NCI-H128 (cell line): ENCODE measurements around the gene BCL2L11.

Experiments used
- DNase-seq: peaks from one replicate; lab custom pipeline; 2025; ENCODE audit not compliant: unreplicated experiment; lab: John Stamatoyannopoulos, UW

BCL2L11 gene

GRCh38 chr2:111167076-111167862 is 46.6 kb downstream of the BCL2L11 start:
- DNase-seq: no peak

- DNase-seq: no peak
Measured at GRCh38 chr2:111167863-111168162, 47.1 kb downstream of the BCL2L11 start.

- no peak for DNase-seq
Measured at GRCh38 chr2:111168528-111169239, 48.0 kb downstream of the BCL2L11 start.

- no peak for DNase-seq
Measured at GRCh38 chr2:111169268-111169667, 48.6 kb downstream of the BCL2L11 start.

- DNase-seq: no peak
Measured at GRCh38 chr2:111169924-111170323, 49.2 kb downstream of the BCL2L11 start.

GRCh38 chr2:111171337-111171930 is 50.7 kb downstream of the BCL2L11 start:
- no peak for DNase-seq

GRCh38 chr2:111172666-111173065 is 52.0 kb downstream of the BCL2L11 start:
- no peak for DNase-seq

GRCh38 chr2:111173338-111173737 is 52.6 kb downstream of the BCL2L11 start:
- no peak for DNase-seq

GRCh38 chr2:111173856-111174255 is 53.1 kb downstream of the BCL2L11 start:
- no peak for DNase-seq

GRCh38 chr2:111175615-111176014 is 54.9 kb downstream of the BCL2L11 start:
- DNase-seq: no peak

GRCh38 chr2:111176388-111176787 is 55.7 kb downstream of the BCL2L11 start:
- DNase-seq: no peak

- no peak for DNase-seq
Measured at GRCh38 chr2:111176867-111177266, 56.2 kb downstream of the BCL2L11 start.

- DNase-seq: no peak
Measured at GRCh38 chr2:111178296-111178695, 57.6 kb downstream of the BCL2L11 start.

GRCh38 chr2:111178730-111179405 is 58.2 kb downstream of the BCL2L11 start:
- no peak for DNase-seq

GRCh38 chr2:111182121-111182520 is 61.4 kb downstream of the BCL2L11 start:
- no peak for DNase-seq

- no peak for DNase-seq
Measured at GRCh38 chr2:111182740-111183139, 62.0 kb downstream of the BCL2L11 start.

GRCh38 chr2:111184725-111185310 is 64.1 kb downstream of the BCL2L11 start:
- no peak for DNase-seq

GRCh38 chr2:111185361-111186022 is 64.8 kb downstream of the BCL2L11 start:
- DNase-seq: no peak

GRCh38 chr2:111186121-111186715 is 65.5 kb downstream of the BCL2L11 start:
- no peak for DNase-seq

- DNase-seq: no peak
Measured at GRCh38 chr2:111186933-111187332, 66.2 kb downstream of the BCL2L11 start.
